SK-N-SH treated with all-trans-retinoic acid at 6 μM for 48 hours (cell line): ENCODE measurements around the gene ID2.
"Not testable (repeated sequence)": the region's sequence is repeated elsewhere in the genome, so short reads cannot be mapped to it uniquely, and the experiment has no call there.

Experiments
- ATAC-seq: fragments of 200-7000 bp; cut with Tn5 transposase; 3 replicates; pipeline ENCODE4 v1.9.1; 2020; ENCODE audit warnings: mild to moderate bottlenecking, moderate library complexity
- BACH2 ChIP-seq: fragments of 250-450 bp; sonication (Bioruptor Pico); IDR thresholded peaks from 2 replicates; pipeline ENCODE4 v1.9.0; 2021; ENCODE audit warnings: mild to moderate bottlenecking, borderline replicate concordance
- OSR1 ChIP-seq: fragments of 250-450 bp; sonication (Bioruptor Pico); IDR thresholded peaks from 2 replicates; pipeline ENCODE4 v1.8.0; 2022; ENCODE audit warnings: moderate library complexity, mild to moderate bottlenecking, inconsistent platforms
- PPARA ChIP-seq: fragments of 250-450 bp; sonication (Bioruptor Pico); IDR thresholded peaks from 2 replicates; pipeline ENCODE4 v1.5.0; 2020; ENCODE audit warnings: mild to moderate bottlenecking, borderline replicate concordance
- RARB ChIP-seq: fragments of 250-450 bp; sonication (Bioruptor Pico); IDR thresholded peaks from 2 replicates; pipeline ENCODE4 v1.8.0; 2021; ENCODE audit warnings: mild to moderate bottlenecking, moderate library complexity
- TCF4 ChIP-seq: fragments of 250-450 bp; sonication (Bioruptor Pico); IDR thresholded peaks from 2 replicates; pipeline ENCODE4 v1.8.0; 2021; ENCODE audit warnings: mild to moderate bottlenecking, moderate library complexity, borderline replicate concordance
- TOX ChIP-seq: fragments of 250-450 bp; sonication (Bioruptor Pico); IDR thresholded peaks from 2 replicates; pipeline ENCODE4 v1.8.0; 2021; ENCODE audit warnings: mild to moderate bottlenecking, moderate library complexity, borderline replicate concordance
- ZC3H10 ChIP-seq: fragments of 250-450 bp; sonication (Bioruptor Pico); IDR thresholded peaks from 2 replicates; pipeline ENCODE4 v1.5.1; 2021; ENCODE audit warnings: mild to moderate bottlenecking, moderate library complexity
- ZFP3 ChIP-seq: fragments of 250-450 bp; sonication (Bioruptor Pico); IDR thresholded peaks from 2 replicates; pipeline ENCODE4 v1.5.0; 2020; ENCODE audit warnings: mild to moderate bottlenecking, moderate library complexity
- ZFP30 ChIP-seq: fragments of 450-650 bp; formaldehyde crosslinking; IDR thresholded peaks from 2 replicates; pipeline ENCODE4 v1.5.0; 2022; ENCODE audit warnings: mild to moderate bottlenecking, moderate library complexity
- ZNF565 ChIP-seq: fragments of 450-650 bp; formaldehyde crosslinking; conservative IDR thresholded peaks from 2 replicates; pipeline ENCODE4 v1.5.0; 2020; ENCODE audit warnings: low read depth, mild to moderate bottlenecking, moderate library complexity
- ZNF70 ChIP-seq: fragments of 450-650 bp; formaldehyde crosslinking; IDR thresholded peaks from 2 replicates; pipeline ENCODE4 v1.5.0; 2020; ENCODE audit warnings: mild to moderate bottlenecking, moderate library complexity
- ZNF8 ChIP-seq: fragments of 450-650 bp; formaldehyde crosslinking; IDR thresholded peaks from 2 replicates; pipeline ENCODE4 v1.5.0; 2020; ENCODE audit warnings: mild to moderate bottlenecking, moderate library complexity
- TF ChIP-seq, protein P1 (sequence below): fragments of 250-450 bp; sonication (Bioruptor Pico); IDR thresholded peaks from 2 replicates; pipeline ENCODE4 v1.5.1; 2021; ENCODE audit warnings: mild to moderate bottlenecking, moderate library complexity
- TF ChIP-seq, protein P2 (sequence below): fragments of 250-450 bp; sonication (Bioruptor Pico); IDR thresholded peaks from 2 replicates; pipeline ENCODE4 v1.8.0; 2021; ENCODE audit warnings: low read depth, mild to moderate bottlenecking, moderate library complexity, borderline replicate concordance
- TF ChIP-seq, protein P3 (sequence below): fragments of 250-450 bp; sonication (Bioruptor Pico); IDR thresholded peaks from 2 replicates; pipeline ENCODE4 v1.5.0; 2020; ENCODE audit warnings: mild to moderate bottlenecking, moderate library complexity
- TF ChIP-seq, protein P4 (sequence below): fragments of 250-450 bp; sonication (Bioruptor Pico); IDR thresholded peaks from 2 replicates; pipeline ENCODE4 v1.5.1; 2020; ENCODE audit warnings: low read depth, mild to moderate bottlenecking, moderate library complexity
- TF ChIP-seq, protein P5 (sequence below): fragments of 250-450 bp; sonication (Bioruptor Pico); IDR thresholded peaks from 2 replicates; pipeline ENCODE4 v1.8.0; 2020; ENCODE audit warnings: mild to moderate bottlenecking, moderate library complexity, borderline replicate concordance

The ID2 gene

GRCh38 chr2:8725838-8726237 is 44.0 kb downstream of the ID2 start:
- TF ChIP-seq, protein P1, sequence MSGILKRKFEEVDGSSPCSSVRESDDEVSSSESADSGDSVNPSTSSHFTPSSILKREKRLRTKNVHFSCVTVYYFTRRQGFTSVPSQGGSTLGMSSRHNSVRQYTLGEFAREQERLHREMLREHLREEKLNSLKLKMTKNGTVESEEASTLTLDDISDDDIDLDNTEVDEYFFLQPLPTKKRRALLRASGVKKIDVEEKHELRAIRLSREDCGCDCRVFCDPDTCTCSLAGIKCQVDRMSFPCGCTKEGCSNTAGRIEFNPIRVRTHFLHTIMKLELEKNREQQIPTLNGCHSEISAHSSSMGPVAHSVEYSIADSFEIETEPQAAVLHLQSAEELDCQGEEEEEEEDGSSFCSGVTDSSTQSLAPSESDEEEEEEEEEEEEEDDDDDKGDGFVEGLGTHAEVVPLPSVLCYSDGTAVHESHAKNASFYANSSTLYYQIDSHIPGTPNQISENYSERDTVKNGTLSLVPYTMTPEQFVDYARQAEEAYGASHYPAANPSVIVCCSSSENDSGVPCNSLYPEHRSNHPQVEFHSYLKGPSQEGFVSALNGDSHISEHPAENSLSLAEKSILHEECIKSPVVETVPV, result no peak
- TF ChIP-seq OSR1 (CRISPR knock-in tag) (no peak), PPARA (no peak), RARB (CRISPR knock-in tag) (no peak), TOX (no peak), BACH2 (CRISPR knock-in tag) (no peak)
- TF ChIP-seq, protein P2, sequence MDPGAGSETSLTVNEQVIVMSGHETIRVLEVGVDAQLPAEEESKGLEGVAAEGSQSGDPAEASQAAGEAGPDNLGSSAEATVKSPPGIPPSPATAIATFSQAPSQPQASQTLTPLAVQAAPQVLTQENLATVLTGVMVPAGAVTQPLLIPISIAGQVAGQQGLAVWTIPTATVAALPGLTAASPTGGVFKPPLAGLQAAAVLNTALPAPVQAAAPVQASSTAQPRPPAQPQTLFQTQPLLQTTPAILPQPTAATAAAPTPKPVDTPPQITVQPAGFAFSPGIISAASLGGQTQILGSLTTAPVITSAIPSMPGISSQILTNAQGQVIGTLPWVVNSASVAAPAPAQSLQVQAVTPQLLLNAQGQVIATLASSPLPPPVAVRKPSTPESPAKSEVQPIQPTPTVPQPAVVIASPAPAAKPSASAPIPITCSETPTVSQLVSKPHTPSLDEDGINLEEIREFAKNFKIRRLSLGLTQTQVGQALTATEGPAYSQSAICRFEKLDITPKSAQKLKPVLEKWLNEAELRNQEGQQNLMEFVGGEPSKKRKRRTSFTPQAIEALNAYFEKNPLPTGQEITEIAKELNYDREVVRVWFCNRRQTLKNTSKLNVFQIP (CRISPR knock-in tag), result no peak
- no peak for ATAC-seq

- no peak for ATAC-seq
- TF ChIP-seq, protein P3, sequence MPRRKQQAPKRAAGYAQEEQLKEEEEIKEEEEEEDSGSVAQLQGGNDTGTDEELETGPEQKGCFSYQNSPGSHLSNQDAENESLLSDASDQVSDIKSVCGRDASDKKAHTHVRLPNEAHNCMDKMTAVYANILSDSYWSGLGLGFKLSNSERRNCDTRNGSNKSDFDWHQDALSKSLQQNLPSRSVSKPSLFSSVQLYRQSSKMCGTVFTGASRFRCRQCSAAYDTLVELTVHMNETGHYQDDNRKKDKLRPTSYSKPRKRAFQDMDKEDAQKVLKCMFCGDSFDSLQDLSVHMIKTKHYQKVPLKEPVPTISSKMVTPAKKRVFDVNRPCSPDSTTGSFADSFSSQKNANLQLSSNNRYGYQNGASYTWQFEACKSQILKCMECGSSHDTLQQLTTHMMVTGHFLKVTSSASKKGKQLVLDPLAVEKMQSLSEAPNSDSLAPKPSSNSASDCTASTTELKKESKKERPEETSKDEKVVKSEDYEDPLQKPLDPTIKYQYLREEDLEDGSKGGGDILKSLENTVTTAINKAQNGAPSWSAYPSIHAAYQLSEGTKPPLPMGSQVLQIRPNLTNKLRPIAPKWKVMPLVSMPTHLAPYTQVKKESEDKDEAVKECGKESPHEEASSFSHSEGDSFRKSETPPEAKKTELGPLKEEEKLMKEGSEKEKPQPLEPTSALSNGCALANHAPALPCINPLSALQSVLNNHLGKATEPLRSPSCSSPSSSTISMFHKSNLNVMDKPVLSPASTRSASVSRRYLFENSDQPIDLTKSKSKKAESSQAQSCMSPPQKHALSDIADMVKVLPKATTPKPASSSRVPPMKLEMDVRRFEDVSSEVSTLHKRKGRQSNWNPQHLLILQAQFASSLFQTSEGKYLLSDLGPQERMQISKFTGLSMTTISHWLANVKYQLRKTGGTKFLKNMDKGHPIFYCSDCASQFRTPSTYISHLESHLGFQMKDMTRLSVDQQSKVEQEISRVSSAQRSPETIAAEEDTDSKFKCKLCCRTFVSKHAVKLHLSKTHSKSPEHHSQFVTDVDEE (CRISPR knock-in tag), result no peak
- TF ChIP-seq, protein P2 (CRISPR knock-in tag), result no peak
- TF ChIP-seq ZNF70 (CRISPR knock-in tag) (no peak), RARB (CRISPR knock-in tag) (no peak), ZNF8 (CRISPR knock-in tag) (no peak), PPARA (no peak), ZFP3 (no peak), TCF4 (CRISPR knock-in tag) (no peak)
- TF ChIP-seq, protein P4, sequence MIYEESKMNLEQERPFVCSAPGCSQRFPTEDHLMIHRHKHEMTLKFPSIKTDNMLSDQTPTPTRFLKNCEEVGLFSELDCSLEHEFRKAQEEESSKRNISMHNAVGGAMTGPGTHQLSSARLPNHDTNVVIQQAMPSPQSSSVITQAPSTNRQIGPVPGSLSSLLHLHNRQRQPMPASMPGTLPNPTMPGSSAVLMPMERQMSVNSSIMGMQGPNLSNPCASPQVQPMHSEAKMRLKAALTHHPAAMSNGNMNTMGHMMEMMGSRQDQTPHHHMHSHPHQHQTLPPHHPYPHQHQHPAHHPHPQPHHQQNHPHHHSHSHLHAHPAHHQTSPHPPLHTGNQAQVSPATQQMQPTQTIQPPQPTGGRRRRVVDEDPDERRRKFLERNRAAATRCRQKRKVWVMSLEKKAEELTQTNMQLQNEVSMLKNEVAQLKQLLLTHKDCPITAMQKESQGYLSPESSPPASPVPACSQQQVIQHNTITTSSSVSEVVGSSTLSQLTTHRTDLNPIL (CRISPR knock-in tag), result no peak
- TF ChIP-seq, protein P5, sequence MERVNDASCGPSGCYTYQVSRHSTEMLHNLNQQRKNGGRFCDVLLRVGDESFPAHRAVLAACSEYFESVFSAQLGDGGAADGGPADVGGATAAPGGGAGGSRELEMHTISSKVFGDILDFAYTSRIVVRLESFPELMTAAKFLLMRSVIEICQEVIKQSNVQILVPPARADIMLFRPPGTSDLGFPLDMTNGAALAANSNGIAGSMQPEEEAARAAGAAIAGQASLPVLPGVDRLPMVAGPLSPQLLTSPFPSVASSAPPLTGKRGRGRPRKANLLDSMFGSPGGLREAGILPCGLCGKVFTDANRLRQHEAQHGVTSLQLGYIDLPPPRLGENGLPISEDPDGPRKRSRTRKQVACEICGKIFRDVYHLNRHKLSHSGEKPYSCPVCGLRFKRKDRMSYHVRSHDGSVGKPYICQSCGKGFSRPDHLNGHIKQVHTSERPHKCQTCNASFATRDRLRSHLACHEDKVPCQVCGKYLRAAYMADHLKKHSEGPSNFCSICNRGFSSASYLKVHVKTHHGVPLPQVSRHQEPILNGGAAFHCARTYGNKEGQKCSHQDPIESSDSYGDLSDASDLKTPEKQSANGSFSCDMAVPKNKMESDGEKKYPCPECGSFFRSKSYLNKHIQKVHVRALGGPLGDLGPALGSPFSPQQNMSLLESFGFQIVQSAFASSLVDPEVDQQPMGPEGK (CRISPR knock-in tag), result no peak
Measured at GRCh38 chr2:8728305-8729015, 46.6 kb downstream of the ID2 start.

DNA sequence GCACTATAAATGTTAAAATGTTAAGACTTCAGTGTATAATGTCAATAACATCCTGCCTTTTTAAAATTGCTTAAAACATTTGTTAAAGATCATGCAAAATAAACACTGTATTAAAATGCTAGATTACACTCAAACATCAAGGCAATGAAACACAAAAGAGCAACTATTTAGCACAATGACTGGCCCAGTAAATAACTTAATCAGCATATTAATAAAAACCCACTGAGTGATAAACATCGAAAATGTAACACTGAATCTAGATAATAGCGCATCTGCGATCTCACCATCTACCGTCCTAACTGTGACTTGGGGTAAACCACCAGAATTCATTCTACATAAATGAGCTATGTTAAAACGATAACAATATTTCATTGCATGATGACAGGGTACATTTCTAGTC is 47.2 kb downstream of the ID2 start:
- not testable (repeated sequence) for ATAC-seq

DNA sequence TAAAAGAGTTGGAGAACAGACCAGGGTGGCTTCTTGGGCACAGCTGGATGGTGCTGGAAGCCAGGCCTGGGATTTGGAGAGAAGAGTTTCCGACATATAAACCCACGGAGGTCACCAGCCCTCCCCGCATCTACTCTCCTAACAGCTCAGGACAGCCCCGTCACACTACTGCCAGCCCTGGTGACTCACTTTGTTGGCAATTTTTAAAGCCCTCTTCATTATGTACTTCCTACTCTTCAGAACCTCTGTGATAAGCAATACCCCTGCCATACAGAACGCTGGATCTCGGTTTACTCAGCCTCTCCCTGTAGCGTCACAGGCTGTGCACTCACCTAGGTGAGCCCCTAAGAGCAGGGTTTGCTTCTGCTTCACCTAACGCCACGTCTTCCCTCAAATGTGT is 48.1 kb downstream of the ID2 start:
- ATAC-seq, result no peak
- TF ChIP-seq RARB (CRISPR knock-in tag) (no peak), ZFP30 (CRISPR knock-in tag) (no peak), ZNF565 (CRISPR knock-in tag) (no peak), ZNF70 (CRISPR knock-in tag) (no peak), PPARA (no peak), ZC3H10 (no peak)
